Uterus (tissue), 2 donors: ENCODE results near the gene PDGFB.

Experiments used
- CTCF ChIP-seq, 4 experiments: fragments of 200-600 bp in 2 of 4; fragments of 450-650 bp in 2 of 4; sonication (generic) in 2 of 4; IDR thresholded peaks; one replicate each; pipeline ENCODE4 v1.5.1; 2016 to 2019; ENCODE audit warnings: antibody characterized with exemption in 4 of 4, mild to moderate bottlenecking in 2 of 4, moderate library complexity in 1 of 4
- POLR2A ChIP-seq, 2 donors: fragments of 450-650 bp; IDR thresholded peaks; one replicate each; pipeline ENCODE4 v1.6.1; 2016; ENCODE audit warnings: antibody characterized with exemption in 2 of 2, mild to moderate bottlenecking in 1 of 2, moderate library complexity in 1 of 2

- TF ChIP-seq CTCF (IDR thresholded peaks at IDR 0.05) (no peak), POLR2A (IDR thresholded peaks at IDR 0.05) (peak in 1 of 2 donors; percentile 34)
These were observed 38.8 kb upstream of the PDGFB start for GRCh38 chr22:39283322-39284141.
